Measurements from ENCODE around the gene CDKN1A. TPM values are rescaled to one million over a fixed set of nuclear protein-coding genes. Genes with fewer than 3 reads are reported as not detected.

CDKN1A gene
- polyA plus RNA-seq, 1 donor from 2014 or later = 23.0 TPM

DNA sequence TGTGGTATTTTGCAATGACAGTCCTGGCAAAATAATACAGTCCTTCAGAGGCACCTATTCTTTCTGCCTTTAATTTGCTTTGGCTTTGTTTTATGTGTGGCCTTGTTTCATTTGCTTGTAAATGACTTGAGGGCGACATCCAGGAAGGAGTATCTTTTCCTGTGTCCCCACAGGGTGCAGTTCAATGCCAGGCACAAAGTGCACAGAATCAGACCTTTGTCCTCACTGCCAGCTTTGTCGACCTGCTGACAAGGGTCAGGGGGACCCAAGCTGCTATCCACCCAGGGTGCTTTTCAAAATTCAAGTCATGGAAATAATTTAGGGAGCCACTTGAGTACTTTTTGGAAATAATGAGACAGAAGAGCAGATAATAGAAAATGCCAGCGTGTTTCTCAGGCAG lies 37.0 kb upstream of the CDKN1A start:
- Histone ChIP-seq H3K36me3 (ENCODE audit: insufficient read depth, low read length) (no peaks in the 10 kb centered on the region), H3K27me3 (ENCODE audit: insufficient read depth, low read depth, low read length) (no peaks in the 10 kb centered on the region), H3K27ac (ENCODE audit: low read length) (no peak overlapping the region), H3K9ac (ENCODE audit: low read length) (no peak overlapping the region), H3K9me3 (ENCODE audit: low read length) (no peaks in the 10 kb centered on the region), H3K79me2 (replicated peaks; ENCODE audit: insufficient read depth, low read length) (no peaks in the 10 kb centered on the region), H3K4me2 (ENCODE audit: low read length) (no peak overlapping the region), H4K20me1 (ENCODE audit: insufficient read depth) (no peaks in the 10 kb centered on the region), H3F3A (ENCODE audit: insufficient read depth, low read length, poor library complexity, severe bottlenecking) (no peaks in the 10 kb centered on the region), H2AFZ (ENCODE audit: low read depth, low read length) (no peak overlapping the region), H3K4me3 (ENCODE audit: low read length) (no peak overlapping the region), H3K9me2 (ENCODE audit: insufficient read depth, low read length) (no peaks in the 10 kb centered on the region)
- TF ChIP-seq, protein P1, sequence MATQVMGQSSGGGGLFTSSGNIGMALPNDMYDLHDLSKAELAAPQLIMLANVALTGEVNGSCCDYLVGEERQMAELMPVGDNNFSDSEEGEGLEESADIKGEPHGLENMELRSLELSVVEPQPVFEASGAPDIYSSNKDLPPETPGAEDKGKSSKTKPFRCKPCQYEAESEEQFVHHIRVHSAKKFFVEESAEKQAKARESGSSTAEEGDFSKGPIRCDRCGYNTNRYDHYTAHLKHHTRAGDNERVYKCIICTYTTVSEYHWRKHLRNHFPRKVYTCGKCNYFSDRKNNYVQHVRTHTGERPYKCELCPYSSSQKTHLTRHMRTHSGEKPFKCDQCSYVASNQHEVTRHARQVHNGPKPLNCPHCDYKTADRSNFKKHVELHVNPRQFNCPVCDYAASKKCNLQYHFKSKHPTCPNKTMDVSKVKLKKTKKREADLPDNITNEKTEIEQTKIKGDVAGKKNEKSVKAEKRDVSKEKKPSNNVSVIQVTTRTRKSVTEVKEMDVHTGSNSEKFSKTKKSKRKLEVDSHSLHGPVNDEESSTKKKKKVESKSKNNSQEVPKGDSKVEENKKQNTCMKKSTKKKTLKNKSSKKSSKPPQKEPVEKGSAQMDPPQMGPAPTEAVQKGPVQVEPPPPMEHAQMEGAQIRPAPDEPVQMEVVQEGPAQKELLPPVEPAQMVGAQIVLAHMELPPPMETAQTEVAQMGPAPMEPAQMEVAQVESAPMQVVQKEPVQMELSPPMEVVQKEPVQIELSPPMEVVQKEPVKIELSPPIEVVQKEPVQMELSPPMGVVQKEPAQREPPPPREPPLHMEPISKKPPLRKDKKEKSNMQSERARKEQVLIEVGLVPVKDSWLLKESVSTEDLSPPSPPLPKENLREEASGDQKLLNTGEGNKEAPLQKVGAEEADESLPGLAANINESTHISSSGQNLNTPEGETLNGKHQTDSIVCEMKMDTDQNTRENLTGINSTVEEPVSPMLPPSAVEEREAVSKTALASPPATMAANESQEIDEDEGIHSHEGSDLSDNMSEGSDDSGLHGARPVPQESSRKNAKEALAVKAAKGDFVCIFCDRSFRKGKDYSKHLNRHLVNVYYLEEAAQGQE (IDR thresholded peaks at IDR 0.05; ENCODE audit: borderline replicate concordance) = no peak
- TF ChIP-seq EZH2 (IDR thresholded peaks at IDR 0.05; ENCODE audit: borderline replicate concordance, insufficient read depth, low read length, poor library complexity, severe bottlenecking) (no peak), RAD21 (conservative IDR thresholded peaks at IDR 0.05) (no peak), EP300 (conservative IDR thresholded peaks at IDR 0.05; ENCODE audit: poor library complexity, severe bottlenecking) (no peak), POLR2AphosphoS5 (IDR thresholded peaks at IDR 0.05) (no peak), MXI1 (conservative IDR thresholded peaks at IDR 0.05; ENCODE audit: poor library complexity, severe bottlenecking) (no peak), SMC3 (conservative IDR thresholded peaks at IDR 0.05; ENCODE audit: poor library complexity) (no peak), TAF1 (IDR thresholded peaks at IDR 0.05; ENCODE audit: low read depth) (no peak)
- TF ChIP-seq, protein P2, sequence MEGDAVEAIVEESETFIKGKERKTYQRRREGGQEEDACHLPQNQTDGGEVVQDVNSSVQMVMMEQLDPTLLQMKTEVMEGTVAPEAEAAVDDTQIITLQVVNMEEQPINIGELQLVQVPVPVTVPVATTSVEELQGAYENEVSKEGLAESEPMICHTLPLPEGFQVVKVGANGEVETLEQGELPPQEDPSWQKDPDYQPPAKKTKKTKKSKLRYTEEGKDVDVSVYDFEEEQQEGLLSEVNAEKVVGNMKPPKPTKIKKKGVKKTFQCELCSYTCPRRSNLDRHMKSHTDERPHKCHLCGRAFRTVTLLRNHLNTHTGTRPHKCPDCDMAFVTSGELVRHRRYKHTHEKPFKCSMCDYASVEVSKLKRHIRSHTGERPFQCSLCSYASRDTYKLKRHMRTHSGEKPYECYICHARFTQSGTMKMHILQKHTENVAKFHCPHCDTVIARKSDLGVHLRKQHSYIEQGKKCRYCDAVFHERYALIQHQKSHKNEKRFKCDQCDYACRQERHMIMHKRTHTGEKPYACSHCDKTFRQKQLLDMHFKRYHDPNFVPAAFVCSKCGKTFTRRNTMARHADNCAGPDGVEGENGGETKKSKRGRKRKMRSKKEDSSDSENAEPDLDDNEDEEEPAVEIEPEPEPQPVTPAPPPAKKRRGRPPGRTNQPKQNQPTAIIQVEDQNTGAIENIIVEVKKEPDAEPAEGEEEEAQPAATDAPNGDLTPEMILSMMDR (IDR thresholded peaks at IDR 0.05; ENCODE audit: poor library complexity, severe bottlenecking) = no peak

GRCh38 chr6:36642913-36643817 lies 35.3 kb upstream of the CDKN1A start:
- H3K4me2 ChIP-seq (ENCODE audit: low read length) = no peak overlapping the region
- no peak overlapping the region for H2AFZ ChIP-seq (ENCODE audit: low read depth, low read length)
- H3K4me3 ChIP-seq (ENCODE audit: low read length) = no peak overlapping the region
- no peaks in the 10 kb centered on the region for H3K9me2 ChIP-seq (ENCODE audit: insufficient read depth, low read length)
- TF ChIP-seq EZH2 (IDR thresholded peaks at IDR 0.05; ENCODE audit: borderline replicate concordance, insufficient read depth, low read length, poor library complexity, severe bottlenecking) (no peak), MXI1 (conservative IDR thresholded peaks at IDR 0.05; ENCODE audit: poor library complexity, severe bottlenecking) (no peak), SMC3 (conservative IDR thresholded peaks at IDR 0.05; ENCODE audit: poor library complexity) (no peak), POLR2AphosphoS5 (IDR thresholded peaks at IDR 0.05) (no peak), RAD21 (conservative IDR thresholded peaks at IDR 0.05) (no peak), EP300 (conservative IDR thresholded peaks at IDR 0.05; ENCODE audit: poor library complexity, severe bottlenecking) (no peak), TAF1 (IDR thresholded peaks at IDR 0.05; ENCODE audit: low read depth) (no peak)
- TF ChIP-seq, protein P2 (IDR thresholded peaks at IDR 0.05; ENCODE audit: poor library complexity, severe bottlenecking) = no peak
- TF ChIP-seq, protein P1 (IDR thresholded peaks at IDR 0.05; ENCODE audit: borderline replicate concordance) = no peak
- H3K79me2 ChIP-seq (replicated peaks; ENCODE audit: insufficient read depth, low read length) = no peaks in the 10 kb centered on the region
- H3K36me3 ChIP-seq (ENCODE audit: insufficient read depth, low read length) = no peaks in the 10 kb centered on the region
- H4K20me1 ChIP-seq (ENCODE audit: insufficient read depth) = no peaks in the 10 kb centered on the region
- no peak overlapping the region for H3K9ac ChIP-seq (ENCODE audit: low read length)
- H3K9me3 ChIP-seq (ENCODE audit: low read length) = no peaks in the 10 kb centered on the region
- H3K27ac ChIP-seq (ENCODE audit: low read length) = no peak overlapping the region
- no peaks in the 10 kb centered on the region for H3K27me3 ChIP-seq (ENCODE audit: insufficient read depth, low read depth, low read length)
- H3F3A ChIP-seq (ENCODE audit: insufficient read depth, low read length, poor library complexity, severe bottlenecking) = no peaks in the 10 kb centered on the region

Data from neural cell (in vitro differentiated cells).